Astrocyte of the cerebellum (primary cell): ENCODE results near the gene TTF2.
"Not testable (repeated sequence)": the region's sequence is repeated elsewhere in the genome, so short reads cannot be mapped to it uniquely, and the experiment has no call there.

Experiments used
- DNase-seq: peaks from one replicate; pipeline ENCODE4 v3.0.0-alpha.2; 2011; ENCODE audit warnings: low read depth
- H3K4me3 ChIP-seq: 2 replicates; pipeline ENCODE4 v1.5.1; 2011; ENCODE audit warnings: mild to moderate bottlenecking, low read depth, low read length, moderate library complexity
- CTCF ChIP-seq: IDR thresholded peaks from 2 replicates; pipeline ENCODE4 v1.5.1; 2012; ENCODE audit warnings: low read length, low read depth, moderate library complexity, mild to moderate bottlenecking; ENCODE audit errors: missing control alignments
- in situ Hi-C: cut with HindIII; loops from 2 replicates; pipeline ENCODE4 v1.10.0; 2017; ENCODE audit warnings: low sequenced_read_pairs

The TTF2 gene

GRCh38 chr1:117113199-117113598 lies 53.1 kb downstream of the TTF2 start:
- no peak for DNase-seq
- TF ChIP-seq CTCF = no peak
- in situ Hi-C loops = no loop called here
- no peak overlapping the region for H3K4me3 ChIP-seq

GRCh38 chr1:117114877-117115276 lies 54.8 kb downstream of the TTF2 start:
- no peak for DNase-seq
- no peak overlapping the region for H3K4me3 ChIP-seq
- TF ChIP-seq CTCF = no peak
- in situ Hi-C loops = no loop called here

GRCh38 chr1:117116090-117116783 lies 56.1 kb downstream of the TTF2 start:
- no peak overlapping the region for H3K4me3 ChIP-seq
- TF ChIP-seq CTCF = no peak
- DNase-seq = no peak
- in situ Hi-C loops = no loop called here

GRCh38 chr1:117116784-117117130 lies 56.6 kb downstream of the TTF2 start:
- in situ Hi-C loops = no loop called here
- no peak for TF ChIP-seq CTCF
- DNase-seq = no peak
- no peak overlapping the region for H3K4me3 ChIP-seq

GRCh38 chr1:117117697-117118096 lies 57.6 kb downstream of the TTF2 start:
- no peak overlapping the region for H3K4me3 ChIP-seq
- DNase-seq = no peak
- TF ChIP-seq CTCF = no peak
- in situ Hi-C loops = no loop called here

- TF ChIP-seq CTCF = no peak
- H3K4me3 ChIP-seq = no peak overlapping the region
- in situ Hi-C loops = no loop called here
- DNase-seq = no peak
Observed at GRCh38 chr1:117118137-117118536, 58.0 kb downstream of the TTF2 start.

GRCh38 chr1:117119144-117119543 lies 59.0 kb downstream of the TTF2 start:
- DNase-seq, in situ Hi-C loops, H3K4me3 ChIP-seq: not testable (repeated sequence)
